Endothelial cell of umbilical vein (primary cell): ENCODE data around the gene LIMD2. TPM values are rescaled to one million over a fixed set of nuclear protein-coding genes. Genes with fewer than 3 reads are reported as not detected.
A peak's percentile ranks its signal among the peaks of the same experiment; 100 is the strongest.

Source experiments
- BruUV-seq: library from RNA; stranded (reverse); fragments of 400-500 nt; replicated peaks from 2 replicates; lab custom pipeline; 2021; lab: Mats Ljungman, UMichigan
- CTCF ChIA-PET: fragments of 300-600, 350-600 bp; sonication (Branson Sonifier 250); formaldehyde crosslinking; loops from one replicate; lab custom pipeline; 2021; ENCODE audit warnings: antibody characterized with exemption, inconsistent platforms; lab: Charles Lee
- POLR2A ChIA-PET: fragments of 300-600, 350-600 bp; sonication (Branson Sonifier 250); formaldehyde crosslinking; loops from one replicate; lab custom pipeline; 2021; ENCODE audit warnings: antibody characterized with exemption, inconsistent platforms; lab: Charles Lee
- DNase-seq: peaks from one replicate; pipeline ENCODE4 v3.0.0-alpha.2; 2011; ENCODE audit warnings: low read depth, low spot score
- FAIRE-seq: peaks from 2 replicates; lab custom pipeline; 2011; peaks lifted over from hg19 to GRCh38; lab: Jason Lieb, UNC
- H2AFZ ChIP-seq: 2 replicates; pipeline ENCODE4 v1.6.0; 2012; ENCODE audit warnings: low read depth, low read length, control low read depth, inconsistent platforms
- H3K27ac ChIP-seq: 2 replicates; pipeline ENCODE4 v1.5.1; 2011; ENCODE audit warnings: low read depth, mild to moderate bottlenecking, control low read depth, low read length, moderate library complexity; ENCODE audit not compliant: insufficient read depth
- H3K27me3 ChIP-seq, 2 experiments: 2 replicates each; pipeline versions ENCODE4 v1.6.0 to v1.6.1; 2011; ENCODE audit warnings: low read length in 2 of 2, mixed read lengths in 1 of 2; ENCODE audit not compliant: control insufficient read depth in 2 of 2, insufficient read depth in 2 of 2
- H3K36me3 ChIP-seq, 2 experiments: 2 replicates in 1 of 2; 3 replicates in 1 of 2; pipeline ENCODE4 v1.5.1; 2011; ENCODE audit warnings: low read length in 2 of 2, mild to moderate bottlenecking in 1 of 2, moderate library complexity in 1 of 2; ENCODE audit not compliant: control insufficient read depth in 2 of 2, insufficient read depth in 2 of 2; ENCODE audit errors: extremely low read depth in 1 of 2
- H3K4me1 ChIP-seq: 3 replicates; pipeline ENCODE4 v1.5.1; 2011; ENCODE audit warnings: mild to moderate bottlenecking, low read length; ENCODE audit not compliant: control insufficient read depth, insufficient read depth; ENCODE audit errors: extremely low read depth
- H3K4me2 ChIP-seq: 2 replicates; pipeline ENCODE4 v1.6.1; 2011; ENCODE audit warnings: low read length, control low read depth, mixed read lengths; ENCODE audit not compliant: insufficient read depth
- H3K4me3 ChIP-seq, 3 experiments: fragments of 200-600 bp in 1 of 3; sonication (generic), shearing (Covaris generic) in 1 of 3; replicated peaks in 1 of 3; 2 replicates each; pipeline ENCODE4 v1.5.1; 2011 to 2016; ENCODE audit warnings: control low read depth in 3 of 3, low read length in 3 of 3, mild to moderate bottlenecking in 2 of 3, inconsistent platforms in 1 of 3, low read depth in 1 of 3, moderate library complexity in 1 of 3; ENCODE audit not compliant: insufficient read depth in 1 of 3
- H3K79me2 ChIP-seq: 2 replicates; pipeline ENCODE4 v1.6.0; 2012; ENCODE audit warnings: low read length, inconsistent platforms; ENCODE audit not compliant: control insufficient read depth, insufficient read depth
- H3K9ac ChIP-seq: replicated peaks from 2 replicates; pipeline ENCODE3; 2011; ENCODE audit warnings: low read length, control low read depth; ENCODE audit not compliant: insufficient read depth; ENCODE audit errors: extremely low read depth
- H3K9me1 ChIP-seq: replicated peaks from 3 replicates; pipeline ENCODE4 v1.6.0; 2011; ENCODE audit warnings: mild to moderate bottlenecking, low read length; ENCODE audit not compliant: control insufficient read depth, insufficient read depth; ENCODE audit errors: extremely low read depth
- H3K9me3 ChIP-seq: replicated peaks from 2 replicates; pipeline ENCODE4 v1.5.1; 2012; ENCODE audit warnings: low read length, inconsistent platforms; ENCODE audit not compliant: control insufficient read depth, insufficient read depth
- H4K20me1 ChIP-seq: replicated peaks from 2 replicates; pipeline ENCODE3; 2011; ENCODE audit warnings: mild to moderate bottlenecking, low read length; ENCODE audit not compliant: control insufficient read depth, insufficient read depth; ENCODE audit errors: extremely low read depth
- EZH2 ChIP-seq: IDR thresholded peaks from 2 replicates; pipeline ENCODE4 v1.6.1; 2012; ENCODE audit warnings: borderline replicate concordance, low read depth, mild to moderate bottlenecking, moderate library complexity, low read length, inconsistent platforms; ENCODE audit not compliant: severe bottlenecking
- FOS ChIP-seq: IDR thresholded peaks from 2 replicates; pipeline ENCODE4 v1.6.1; 2011; ENCODE audit warnings: mild to moderate bottlenecking, low read length, moderate library complexity, borderline replicate concordance; ENCODE audit not compliant: insufficient read depth
- GATA2 ChIP-seq: IDR thresholded peaks from 2 replicates; pipeline ENCODE4 v1.7.0; 2011; ENCODE audit warnings: low read depth, mild to moderate bottlenecking, moderate library complexity, mixed read lengths, low read length; ENCODE audit not compliant: insufficient read length, insufficient read depth
- JUN ChIP-seq: IDR thresholded peaks from 2 replicates; pipeline ENCODE4 v1.6.1; 2011; ENCODE audit warnings: borderline replicate concordance, low read depth; ENCODE audit not compliant: insufficient read length, insufficient read depth
- MAX ChIP-seq: IDR thresholded peaks from 2 replicates; pipeline ENCODE4 v1.6.1; 2011; ENCODE audit not compliant: insufficient read depth, insufficient read length
- MYC ChIP-seq: IDR thresholded peaks from one replicate; pipeline ENCODE4 v1.6.1; 2011; ENCODE audit warnings: mild to moderate bottlenecking, low read depth, low read length
- POLR2A ChIP-seq: IDR thresholded peaks from 2 replicates; pipeline ENCODE4 v1.6.1; 2012; ENCODE audit warnings: low read depth, mild to moderate bottlenecking, control low read depth, low read length
- POLR2AphosphoS5 ChIP-seq: IDR thresholded peaks from 2 replicates; pipeline ENCODE4 v1.6.1; 2012; ENCODE audit warnings: low read depth, mild to moderate bottlenecking, control low read depth, low read length, moderate library complexity; ENCODE audit not compliant: insufficient read depth
- dilution Hi-C: fragments of 300-500 bp; cut with MboI; formaldehyde crosslinking; loops from one replicate; pipeline ENCODE4 v1.15.0; 2019; ENCODE audit warnings: low sequenced_read_pairs; ENCODE audit not compliant: extremely low pct_ligation_motif_present
- intact Hi-C: fragments of 100-400 bp; cut with micrococcal nuclease; formaldehyde crosslinking; loops from one replicate; pipeline ENCODE4 v1.10.0; 2022
- polyA plus RNA-seq, 4 experiments: library from polyadenylated mRNA; depleted of rRNA in 3 of 4; stranded (reverse) in 3 of 4; unstranded in 1 of 4; fragments of >200 nt; gene quantifications; 2 replicates each; pipeline versions ENCODE4 v1.2.1 to v1.2.3, GENCODE V29; 2011 to 2012; ENCODE audit warnings: missing spikeins in 1 of 4
- total RNA-seq: library from RNA; stranded (reverse); gene quantifications from 2 replicates; pipeline ENCODE4 v1.2.3, GENCODE V29; 2021
- TF ChIP-seq, protein P1 (sequence below), 2 donors: IDR thresholded peaks; 1 replicate in 1 of 2; 2 replicates in 1 of 2; pipeline ENCODE4 v1.5.1; 2011; ENCODE audit warnings: low read length in 2 of 2, mild to moderate bottlenecking in 2 of 2, moderate library complexity in 2 of 2, control low read depth in 1 of 2, inconsistent platforms in 1 of 2, low read depth in 1 of 2; ENCODE audit not compliant: insufficient read depth in 1 of 2; ENCODE audit errors: extremely low read depth in 1 of 2

LIMD2 gene
- total and polyA plus RNA-seq, 2 donors (not counting 3 experiments of a cell fraction or from before 2014, with no cell fraction given), result 69.0 to 83.9 TPM

DNA sequence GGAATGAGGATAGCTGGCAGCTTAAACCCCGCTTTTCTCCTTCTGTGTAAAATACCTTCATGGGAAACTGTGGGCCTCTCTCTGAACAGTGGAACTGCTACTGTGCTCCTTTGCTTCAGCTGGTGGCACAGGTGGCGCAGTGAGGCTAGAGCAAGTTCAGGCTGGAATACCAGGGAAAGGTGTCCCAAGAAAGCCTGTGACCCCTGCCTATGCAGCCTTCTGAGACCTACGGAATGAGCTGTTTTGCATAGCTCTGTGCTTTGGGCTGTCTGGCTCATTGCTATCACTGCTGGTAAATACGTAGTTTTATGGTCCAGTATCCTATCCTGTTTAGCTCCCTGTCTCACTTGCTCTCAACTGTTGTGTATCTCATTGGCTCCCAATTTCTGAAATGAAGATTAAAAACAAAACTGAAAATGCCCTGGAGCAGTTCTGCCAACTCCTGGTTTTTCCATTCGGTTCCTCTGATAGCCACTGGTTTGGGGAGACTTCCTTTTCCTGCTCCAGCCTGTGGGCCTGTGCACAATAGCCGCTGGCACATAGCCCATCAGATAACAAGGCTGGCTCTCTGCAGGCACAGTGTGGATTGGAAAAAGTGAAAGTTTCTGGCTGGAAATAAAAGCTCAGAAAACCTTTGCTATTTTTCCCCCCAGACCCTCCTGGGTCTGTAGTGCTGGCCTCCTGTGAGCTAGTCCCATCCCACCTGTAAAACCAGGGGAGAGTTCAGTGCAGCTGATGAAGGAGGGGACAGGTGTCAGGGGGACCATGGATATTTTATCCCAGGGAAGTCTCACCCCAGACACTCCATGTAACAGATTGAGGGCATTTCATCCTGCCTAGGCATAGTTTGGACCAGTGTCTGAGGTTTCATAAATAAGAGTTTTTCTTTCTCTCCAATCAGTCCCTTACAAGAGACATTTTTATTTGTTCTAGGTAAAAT, 24.0 kb downstream of the LIMD2 start:
- Histone ChIP-seq H3K4me1 (peaks cover 51% of the 10 kb centered on the region), H3K4me3 (peak overlapping the region in 2 of 3 experiments; percentile 3 to 61)

More for the DNA sequence above, 24.0 kb downstream of the LIMD2 start:
- Histone ChIP-seq H3K4me2 (peak overlapping the region; percentile 86), H2AFZ (no peak overlapping the region), H3K9me1 (no peaks in the 10 kb centered on the region), H3K27me3 (no peaks in the 10 kb centered on the region), H3K9me3 (no peaks in the 10 kb centered on the region), H4K20me1 (no peaks in the 10 kb centered on the region), H3K9ac (peak overlapping the region; percentile 77), H3K27ac (peak overlapping the region; percentile 91), H3K79me2 (peaks cover 8% of the 10 kb centered on the region), H3K36me3 (peaks cover 3 to 9% of the 10 kb centered on the region in 2 experiments)
- dilution Hi-C loops, result no loop called here
- no TSS peak for BruUV-seq
- CTCF ChIA-PET, result interaction anchor here (0.9 to 3.8 kb wide), 13 partner anchors 10 to 250 kb away, joined by 3 to 37 read pairs (median 5); partner anchors contain the start of gene LIMD2
- peak; percentile 99 for DNase-seq
- intact Hi-C loops, result loop anchor here (1.0 to 5.0 kb wide), 5 partner anchors 22 to 249 kb away; partner anchors contain the start of gene DCAF7
- POLR2A ChIA-PET, result interaction anchor here (1.1 to 2.9 kb wide), 7 partner anchors 10 to 97 kb away, joined by 3 to 10 read pairs (median 6); partner anchors contain the start of genes CCDC47, MAP3K3 and TACO1
- TF ChIP-seq, protein P1, sequence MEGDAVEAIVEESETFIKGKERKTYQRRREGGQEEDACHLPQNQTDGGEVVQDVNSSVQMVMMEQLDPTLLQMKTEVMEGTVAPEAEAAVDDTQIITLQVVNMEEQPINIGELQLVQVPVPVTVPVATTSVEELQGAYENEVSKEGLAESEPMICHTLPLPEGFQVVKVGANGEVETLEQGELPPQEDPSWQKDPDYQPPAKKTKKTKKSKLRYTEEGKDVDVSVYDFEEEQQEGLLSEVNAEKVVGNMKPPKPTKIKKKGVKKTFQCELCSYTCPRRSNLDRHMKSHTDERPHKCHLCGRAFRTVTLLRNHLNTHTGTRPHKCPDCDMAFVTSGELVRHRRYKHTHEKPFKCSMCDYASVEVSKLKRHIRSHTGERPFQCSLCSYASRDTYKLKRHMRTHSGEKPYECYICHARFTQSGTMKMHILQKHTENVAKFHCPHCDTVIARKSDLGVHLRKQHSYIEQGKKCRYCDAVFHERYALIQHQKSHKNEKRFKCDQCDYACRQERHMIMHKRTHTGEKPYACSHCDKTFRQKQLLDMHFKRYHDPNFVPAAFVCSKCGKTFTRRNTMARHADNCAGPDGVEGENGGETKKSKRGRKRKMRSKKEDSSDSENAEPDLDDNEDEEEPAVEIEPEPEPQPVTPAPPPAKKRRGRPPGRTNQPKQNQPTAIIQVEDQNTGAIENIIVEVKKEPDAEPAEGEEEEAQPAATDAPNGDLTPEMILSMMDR (IDR thresholded peaks at IDR 0.05; ENCODE audit: extremely low read depth in 1 of 2, insufficient read depth in 1 of 2, low read depth in 1 of 2, low read length in 2 of 2), result no peak
- TF ChIP-seq POLR2A, result peak; percentile 43
- TF ChIP-seq MAX, result no peak
- TF ChIP-seq MYC, result no peak
- no peak for TF ChIP-seq EZH2
- peak; percentile 94 for TF ChIP-seq POLR2AphosphoS5
- no peak for TF ChIP-seq FOS
- peak; percentile 99 for TF ChIP-seq GATA2
- peak; percentile 48 for TF ChIP-seq JUN
- FAIRE-seq, result peak; percentile 96
